Smooth muscle cell (in vitro differentiated cells): ENCODE results near the gene PBX1. TPM values are rescaled to one million over a fixed set of nuclear protein-coding genes. Genes with fewer than 3 reads are reported as not detected.

ENCODE experiments used
- DNase-seq: peaks from one replicate; lab custom pipeline; 2025; ENCODE audit not compliant: unreplicated experiment; lab: John Stamatoyannopoulos, UW
- H2AFZ ChIP-seq: fragments of 200-600 bp; sonication (generic); 2 replicates; pipeline ENCODE4 v1.6.0; 2016; ENCODE audit warnings: antibody characterized with exemption, low read depth, mild to moderate bottlenecking
- H3F3A ChIP-seq: fragments of 200-600 bp; sonication (generic); 2 replicates; pipeline ENCODE4 v1.6.0; 2017; ENCODE audit warnings: antibody characterized with exemption, low read depth
- H3K27ac ChIP-seq: fragments of 200-600 bp; sonication (generic); 2 replicates; pipeline ENCODE4 v1.5.1; 2016; ENCODE audit warnings: low read depth, mild to moderate bottlenecking
- H3K27me3 ChIP-seq: fragments of 200-600 bp; sonication (generic); 2 replicates; pipeline ENCODE4 v1.6.1; 2016; ENCODE audit warnings: low read depth, mild to moderate bottlenecking
- H3K36me3 ChIP-seq: fragments of 200-600 bp; sonication (generic); 2 replicates; pipeline ENCODE4 v1.5.1; 2016; ENCODE audit warnings: low read depth
- H3K4me1 ChIP-seq: fragments of 200-600 bp; sonication (generic); 2 replicates; pipeline ENCODE4 v1.5.1; 2016; ENCODE audit warnings: low read depth
- H3K4me2 ChIP-seq: fragments of 200-600 bp; sonication (generic); 2 replicates; pipeline ENCODE4 v1.6.0; 2016; ENCODE audit warnings: mild to moderate bottlenecking
- H3K4me3 ChIP-seq: fragments of 200-600 bp; sonication (generic); 2 replicates; pipeline ENCODE4 v1.5.1; 2016; ENCODE audit warnings: mild to moderate bottlenecking
- H3K79me2 ChIP-seq: fragments of 200-600 bp; sonication (generic); 2 replicates; pipeline ENCODE4 v1.6.0; 2016; ENCODE audit warnings: low read depth, mild to moderate bottlenecking
- H3K9ac ChIP-seq: fragments of 200-600 bp; sonication (generic); 2 replicates; pipeline ENCODE4 v1.6.0; 2016; ENCODE audit warnings: low read depth
- H3K9me3 ChIP-seq: fragments of 200-600 bp; sonication (generic); replicated peaks from 2 replicates; pipeline ENCODE4 v1.5.1; 2016; ENCODE audit warnings: low read depth
- H4K20me1 ChIP-seq: fragments of 200-600 bp; sonication (generic); 2 replicates; pipeline ENCODE4 v1.6.0; 2016; ENCODE audit warnings: low read depth
- CTCF ChIP-seq: fragments of 200-600 bp; sonication (generic); IDR thresholded peaks from 2 replicates; pipeline ENCODE4 v1.5.1; 2017; ENCODE audit warnings: borderline replicate concordance, mild to moderate bottlenecking, antibody characterized with exemption; ENCODE audit not compliant: insufficient read depth, poor library complexity, severe bottlenecking
- WGBS: methylation state at CpG from one replicate; pipeline ENCODE4 v1.1.7; 2016; ENCODE audit warnings: low lambda C conversion rate; 5-methylcytosine and 5-hydroxymethylcytosine counted together
- polyA plus RNA-seq: library from polyadenylated mRNA; unstranded; fragments of >200 nt; fragmentation: Nextera tagmentation; extraction: Ambion mirVana; gene quantifications from 2 replicates; pipeline ENCODE4 v1.2.1, GENCODE V29; 2016
- total RNA-seq: library from RNA; depleted of rRNA; stranded (reverse); fragments of >200 nt; gene quantifications from 2 replicates; pipeline ENCODE4 v1.2.3, GENCODE V29; 2014

PBX1 gene
- total and polyA plus RNA-seq, 2 experiments from 2014 or later = 8.1 to 70.8 TPM

- H2AFZ ChIP-seq = no peak overlapping the region
- peaks cover 7% of the 10 kb centered on the region for H3K4me1 ChIP-seq
- peak overlapping the region; percentile 13 for H3K9ac ChIP-seq
- H3K27ac ChIP-seq = peak overlapping the region; percentile 74
- TF ChIP-seq CTCF = no peak
- peaks cover 3% of the 10 kb centered on the region for H3F3A ChIP-seq
- DNase-seq = no peak
- WGBS = 70% methylated on average over 7 of the region's 7 CpGs
- H3K27me3 ChIP-seq = no peaks in the 10 kb centered on the region
- no peaks in the 10 kb centered on the region for H3K9me3 ChIP-seq
- H4K20me1 ChIP-seq = no peaks in the 10 kb centered on the region
- peaks cover 39% of the 10 kb centered on the region for H3K79me2 ChIP-seq
- H3K4me3 ChIP-seq = no peak overlapping the region
- peak overlapping the region; percentile 49 for H3K4me2 ChIP-seq
- no peaks in the 10 kb centered on the region for H3K36me3 ChIP-seq
These were observed 161.7 kb downstream of the PBX1 start for GRCh38 chr1:164720440-164721227.

DNA sequence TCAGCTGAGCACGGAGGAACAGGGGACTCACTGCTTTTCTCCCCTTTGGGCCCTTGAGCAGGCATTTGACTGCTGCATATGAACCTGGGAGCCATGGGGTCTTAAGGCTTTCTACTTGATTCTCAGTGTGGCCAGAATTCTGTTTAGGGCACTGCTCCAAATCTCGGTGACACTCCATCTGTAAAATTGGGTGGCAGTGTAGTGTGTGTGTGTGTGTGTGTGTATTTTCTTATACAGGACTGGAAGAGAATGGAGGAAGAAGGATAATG is 162.2 kb downstream of the PBX1 start:
- H3K4me1 ChIP-seq = peaks cover 11% of the 10 kb centered on the region
- TF ChIP-seq CTCF = no peak
- H3K79me2 ChIP-seq = peaks cover 39% of the 10 kb centered on the region
- DNase-seq = no peak
- 79% methylated on average over 2 of the region's 2 CpGs for WGBS
- no peak overlapping the region for H2AFZ ChIP-seq
- no peak overlapping the region for H3K4me2 ChIP-seq
- no peaks in the 10 kb centered on the region for H3K9me3 ChIP-seq
- H3K27ac ChIP-seq = peak overlapping the region; percentile 74
- H3K4me3 ChIP-seq = no peak overlapping the region
- H3K36me3 ChIP-seq = no peaks in the 10 kb centered on the region
- no peak overlapping the region for H3K9ac ChIP-seq
- H4K20me1 ChIP-seq = no peaks in the 10 kb centered on the region
- no peaks in the 10 kb centered on the region for H3K27me3 ChIP-seq
- H3F3A ChIP-seq = peaks cover 8% of the 10 kb centered on the region

GRCh38 chr1:164723296-164723798 is 164.4 kb downstream of the PBX1 start:
- Histone ChIP-seq H3F3A (peaks cover 8% of the 10 kb centered on the region), H3K9ac (no peak overlapping the region), H3K4me1 (peaks cover 15% of the 10 kb centered on the region), H3K36me3 (no peaks in the 10 kb centered on the region), H4K20me1 (no peaks in the 10 kb centered on the region), H3K79me2 (peaks cover 36% of the 10 kb centered on the region), H3K27me3 (no peaks in the 10 kb centered on the region), H3K9me3 (no peaks in the 10 kb centered on the region), H3K4me2 (no peak overlapping the region), H2AFZ (no peak overlapping the region), H3K27ac (no peak overlapping the region), H3K4me3 (no peak overlapping the region)
- TF ChIP-seq CTCF = no peak
- no peak for DNase-seq
- 94% methylated on average over 9 of the region's 9 CpGs for WGBS

- H3K4me1 ChIP-seq = peaks cover 21% of the 10 kb centered on the region
- H3K79me2 ChIP-seq = peaks cover 41% of the 10 kb centered on the region
- peak overlapping the region; percentile 61 for H3K9ac ChIP-seq
- DNase-seq = no peak
- H4K20me1 ChIP-seq = no peaks in the 10 kb centered on the region
- H3K36me3 ChIP-seq = no peaks in the 10 kb centered on the region
- H3K4me2 ChIP-seq = peak overlapping the region; percentile 65
- H3K27me3 ChIP-seq = no peaks in the 10 kb centered on the region
- no peaks in the 10 kb centered on the region for H3K9me3 ChIP-seq
- 27% methylated on average over 4 of the region's 4 CpGs for WGBS
- H2AFZ ChIP-seq = no peak overlapping the region
- TF ChIP-seq CTCF = no peak
- H3K4me3 ChIP-seq = no peak overlapping the region
- H3F3A ChIP-seq = peaks cover 11% of the 10 kb centered on the region
- H3K27ac ChIP-seq = peak overlapping the region; percentile 92
These were observed 166.4 kb downstream of the PBX1 start for GRCh38 chr1:164725401-164725800.
